Measurements from ENCODE around the gene SSR3.
A peak's percentile ranks its signal among the peaks of the same experiment; 100 is the strongest.

The SSR3 gene

DNA sequence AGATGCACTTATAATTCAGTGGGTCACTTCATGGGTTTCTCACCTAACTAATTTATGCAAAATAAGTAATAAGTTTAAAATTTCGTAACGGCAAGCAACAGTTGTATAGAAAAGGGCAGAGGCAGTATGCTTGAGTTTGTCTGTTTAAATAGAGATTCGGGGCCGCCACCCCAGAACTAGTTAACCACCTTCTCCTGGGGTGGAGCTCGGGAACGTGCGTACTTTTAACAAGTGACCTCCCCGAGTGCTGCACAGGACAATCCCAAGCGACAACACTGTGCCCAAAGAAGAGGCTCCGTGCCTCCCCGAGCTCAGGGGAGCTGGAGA, 439 bp downstream of the SSR3 start:
- DNase-seq = peak in 1 of 3 donors; percentile 3

DNA sequence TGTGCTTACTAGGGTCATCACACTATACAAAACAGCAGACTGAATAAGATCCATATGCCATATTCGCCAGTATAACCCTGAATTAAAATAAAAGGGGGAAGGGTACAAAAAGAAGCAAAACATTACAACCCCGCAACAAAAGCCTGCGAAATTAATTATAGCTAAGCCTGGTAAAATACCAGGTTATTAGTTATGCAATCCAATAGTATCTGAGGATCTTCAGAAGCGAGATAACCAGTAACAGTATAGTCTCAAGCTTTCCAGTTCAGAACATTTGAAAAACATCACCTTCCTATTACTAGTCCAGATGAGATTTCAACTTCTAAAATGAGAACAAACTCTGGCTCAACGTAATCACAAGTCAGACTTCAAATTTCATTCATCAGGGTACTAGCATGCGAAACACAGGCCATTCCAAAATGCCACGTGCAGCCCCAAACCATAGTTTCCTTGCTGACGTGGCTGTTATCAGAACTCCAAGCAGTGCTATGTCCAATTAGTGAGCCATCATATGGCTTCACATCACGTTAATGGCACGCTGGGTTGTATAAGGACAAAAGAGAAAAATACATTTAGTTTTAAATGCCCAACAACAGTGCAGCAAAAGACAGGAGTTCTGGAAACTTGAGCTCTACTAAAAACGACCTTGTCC, 1.1 kb downstream of the SSR3 start:
- no peak for DNase-seq

More for the DNA sequence above, 439 bp downstream of the SSR3 start:
- Histone ChIP-seq H3K4me3 (ENCODE audit: insufficient read depth, low read depth, low read length, poor library complexity, severe bottlenecking) (peak overlapping the region; percentile 96), H3K4me1 (ENCODE audit: control insufficient read depth, insufficient read depth, low read length, poor library complexity, severe bottlenecking) (peaks cover 5% of the 10 kb centered on the region), H3K36me3 (ENCODE audit: control insufficient read depth, insufficient read depth, low read length) (peaks cover 21% of the 10 kb centered on the region), H3K9me3 (ENCODE audit: control insufficient read depth, low read length) (no peaks in the 10 kb centered on the region), H3K27me3 (replicated peaks; ENCODE audit: control insufficient read depth, insufficient read depth, low read length, poor library complexity, severe bottlenecking) (no peaks in the 10 kb centered on the region), H3K27ac (ENCODE audit: insufficient read depth, low read length, poor library complexity, severe bottlenecking) (peak overlapping the region; percentile 85)

DNA sequence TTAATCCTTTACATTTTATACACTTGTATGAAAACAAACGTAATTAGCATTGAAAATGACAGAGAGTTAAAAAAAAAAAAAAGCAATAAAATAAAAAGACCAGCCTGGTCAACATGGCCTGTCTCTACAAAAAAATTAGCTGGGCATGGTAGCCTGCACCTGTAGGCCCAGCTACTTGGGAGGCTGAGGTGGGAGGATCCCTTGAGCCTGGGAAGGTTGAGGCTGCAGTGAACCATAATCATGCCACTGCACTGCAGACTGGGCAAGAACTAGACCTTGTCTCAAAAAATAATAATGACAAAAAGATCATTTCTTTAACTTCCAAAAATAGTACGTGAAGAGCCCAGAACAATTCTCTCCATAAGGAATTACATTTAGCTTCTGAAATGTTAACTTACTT, 1.9 kb downstream of the SSR3 start:
- Histone ChIP-seq H3K4me3 (ENCODE audit: insufficient read depth, low read depth, low read length, poor library complexity, severe bottlenecking) (no peak overlapping the region), H3K27me3 (replicated peaks; ENCODE audit: control insufficient read depth, insufficient read depth, low read length, poor library complexity, severe bottlenecking) (no peaks in the 10 kb centered on the region), H3K9me3 (ENCODE audit: control insufficient read depth, low read length) (no peaks in the 10 kb centered on the region), H3K4me1 (ENCODE audit: control insufficient read depth, insufficient read depth, low read length, poor library complexity, severe bottlenecking) (peaks cover 5% of the 10 kb centered on the region), H3K36me3 (ENCODE audit: control insufficient read depth, insufficient read depth, low read length) (peaks cover 36% of the 10 kb centered on the region), H3K27ac (ENCODE audit: insufficient read depth, low read length, poor library complexity, severe bottlenecking) (no peak overlapping the region)
- DNase-seq = no peak

More for the DNA sequence above, 1.1 kb downstream of the SSR3 start:
- H3K4me3 ChIP-seq (ENCODE audit: insufficient read depth, low read depth, low read length, poor library complexity, severe bottlenecking) = peak overlapping the region; percentile 96
- peaks cover 27% of the 10 kb centered on the region for H3K36me3 ChIP-seq (ENCODE audit: control insufficient read depth, insufficient read depth, low read length)
- H3K9me3 ChIP-seq (ENCODE audit: control insufficient read depth, low read length) = no peaks in the 10 kb centered on the region
- H3K27ac ChIP-seq (ENCODE audit: insufficient read depth, low read length, poor library complexity, severe bottlenecking) = peak overlapping the region; percentile 85
- peaks cover 5% of the 10 kb centered on the region for H3K4me1 ChIP-seq (ENCODE audit: control insufficient read depth, insufficient read depth, low read length, poor library complexity, severe bottlenecking)
- no peaks in the 10 kb centered on the region for H3K27me3 ChIP-seq (replicated peaks; ENCODE audit: control insufficient read depth, insufficient read depth, low read length, poor library complexity, severe bottlenecking)

DNA sequence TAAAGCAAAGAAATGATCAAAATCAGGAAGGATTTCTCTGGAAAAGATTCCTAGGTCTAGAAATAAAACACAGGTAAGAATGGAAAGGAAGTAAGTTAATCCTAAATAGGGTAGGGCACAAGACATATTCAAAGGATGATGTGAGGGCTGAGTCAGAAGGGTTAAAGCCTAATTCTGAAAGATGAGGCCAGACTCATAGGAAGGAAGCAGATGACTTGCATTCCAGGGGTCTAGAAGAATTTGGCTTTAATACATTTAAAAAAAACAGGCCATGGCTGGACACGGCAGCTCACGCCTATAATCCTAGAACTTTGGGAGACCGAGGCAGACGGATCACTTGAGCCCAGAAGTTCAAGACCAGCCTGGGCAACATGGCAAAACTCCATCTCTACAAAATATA, 3.2 kb downstream of the SSR3 start:
- Histone ChIP-seq H3K4me3 (ENCODE audit: insufficient read depth, low read depth, low read length, poor library complexity, severe bottlenecking) (no peak overlapping the region), H3K36me3 (ENCODE audit: control insufficient read depth, insufficient read depth, low read length) (peaks cover 47% of the 10 kb centered on the region), H3K4me1 (ENCODE audit: control insufficient read depth, insufficient read depth, low read length, poor library complexity, severe bottlenecking) (peaks cover 5% of the 10 kb centered on the region), H3K9me3 (ENCODE audit: control insufficient read depth, low read length) (no peaks in the 10 kb centered on the region), H3K27ac (ENCODE audit: insufficient read depth, low read length, poor library complexity, severe bottlenecking) (no peak overlapping the region), H3K27me3 (replicated peaks; ENCODE audit: control insufficient read depth, insufficient read depth, low read length, poor library complexity, severe bottlenecking) (no peaks in the 10 kb centered on the region)
- DNase-seq = no peak

DNA sequence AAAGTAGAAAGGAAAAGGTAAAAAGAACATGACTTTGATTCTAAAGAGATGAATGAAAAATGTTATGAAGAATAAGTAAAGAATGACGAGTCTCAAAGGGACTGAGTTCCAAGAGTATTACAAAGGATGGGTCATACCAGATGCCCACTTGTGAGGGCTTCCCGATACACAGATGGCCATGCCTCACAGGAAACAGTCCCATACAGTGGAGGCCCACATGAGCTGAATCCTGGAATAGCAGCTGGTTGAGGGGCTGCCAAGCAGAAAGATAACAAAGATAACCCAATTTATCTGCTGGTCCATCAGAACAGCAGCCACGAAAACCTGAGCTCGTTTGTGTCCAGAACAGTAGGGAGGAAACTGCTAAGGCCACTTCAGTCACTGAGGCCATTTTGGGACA, 3.7 kb downstream of the SSR3 start:
- DNase-seq = no peak
- no peaks in the 10 kb centered on the region for H3K27me3 ChIP-seq (replicated peaks; ENCODE audit: control insufficient read depth, insufficient read depth, low read length, poor library complexity, severe bottlenecking)
- peaks cover 5% of the 10 kb centered on the region for H3K4me1 ChIP-seq (ENCODE audit: control insufficient read depth, insufficient read depth, low read length, poor library complexity, severe bottlenecking)
- no peaks in the 10 kb centered on the region for H3K9me3 ChIP-seq (ENCODE audit: control insufficient read depth, low read length)
- peaks cover 52% of the 10 kb centered on the region for H3K36me3 ChIP-seq (ENCODE audit: control insufficient read depth, insufficient read depth, low read length)
- no peak overlapping the region for H3K27ac ChIP-seq (ENCODE audit: insufficient read depth, low read length, poor library complexity, severe bottlenecking)
- no peak overlapping the region for H3K4me3 ChIP-seq (ENCODE audit: insufficient read depth, low read depth, low read length, poor library complexity, severe bottlenecking)

DNA sequence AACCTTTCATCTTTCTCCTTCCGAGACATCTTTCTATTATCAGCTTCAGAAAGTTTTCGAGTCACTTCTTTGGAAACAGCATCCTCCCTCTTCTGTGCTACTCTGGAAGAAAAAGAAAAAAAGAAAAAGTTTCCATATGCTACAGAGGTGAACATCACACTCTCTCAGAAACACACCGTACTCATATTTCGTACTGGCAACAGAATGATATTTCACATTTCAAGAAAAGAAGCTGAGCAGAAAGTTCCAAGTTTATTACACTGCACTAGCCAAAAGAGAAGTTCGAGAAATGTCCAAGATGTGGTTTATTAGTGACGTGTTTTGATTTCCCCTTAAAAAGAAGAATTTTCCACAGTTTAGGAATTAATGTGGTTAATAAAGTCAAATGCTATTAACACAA, 6.0 kb downstream of the SSR3 start:
- H3K36me3 ChIP-seq (ENCODE audit: control insufficient read depth, insufficient read depth, low read length) = peaks cover 63% of the 10 kb centered on the region
- no peaks in the 10 kb centered on the region for H3K9me3 ChIP-seq (ENCODE audit: control insufficient read depth, low read length)
- no peak for DNase-seq
- H3K4me1 ChIP-seq (ENCODE audit: control insufficient read depth, insufficient read depth, low read length, poor library complexity, severe bottlenecking) = peaks cover 5% of the 10 kb centered on the region
- H3K4me3 ChIP-seq (ENCODE audit: insufficient read depth, low read depth, low read length, poor library complexity, severe bottlenecking) = no peak overlapping the region
- no peaks in the 10 kb centered on the region for H3K27me3 ChIP-seq (replicated peaks; ENCODE audit: control insufficient read depth, insufficient read depth, low read length, poor library complexity, severe bottlenecking)
- no peak overlapping the region for H3K27ac ChIP-seq (ENCODE audit: insufficient read depth, low read length, poor library complexity, severe bottlenecking)

DNA sequence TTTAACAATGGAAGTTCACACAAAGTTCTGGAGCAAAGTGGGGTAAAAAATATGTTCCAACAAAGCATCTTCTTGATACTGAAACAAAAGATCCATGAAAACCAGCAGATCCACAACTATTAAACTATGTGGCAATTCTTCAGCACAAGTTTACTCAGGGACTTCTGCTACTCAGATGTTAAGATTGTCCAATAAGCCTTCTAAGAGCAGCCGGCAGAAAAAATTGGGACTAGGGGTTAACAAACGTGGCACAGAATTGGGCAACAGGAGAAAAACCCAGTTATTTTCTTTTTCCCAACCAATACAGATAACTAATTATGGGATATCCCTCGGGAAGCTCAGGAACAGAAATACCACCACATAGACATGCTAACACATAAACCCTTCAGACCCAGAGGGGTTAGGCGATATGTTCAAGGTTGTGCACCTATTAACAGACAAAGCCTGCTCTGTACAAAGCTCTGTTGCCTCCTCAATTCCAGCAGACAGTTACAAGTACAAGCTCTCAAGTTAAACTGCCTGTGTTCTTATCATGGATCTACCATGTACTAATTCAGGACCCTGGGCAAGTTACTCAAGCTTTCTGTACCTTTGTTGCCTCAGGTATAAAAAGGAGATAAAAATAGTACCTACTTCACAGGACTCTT, 6.8 kb downstream of the SSR3 start:
- Histone ChIP-seq H3K27ac (ENCODE audit: insufficient read depth, low read length, poor library complexity, severe bottlenecking) (no peak overlapping the region), H3K36me3 (ENCODE audit: control insufficient read depth, insufficient read depth, low read length) (peaks cover 71% of the 10 kb centered on the region), H3K9me3 (ENCODE audit: control insufficient read depth, low read length) (no peaks in the 10 kb centered on the region), H3K4me1 (ENCODE audit: control insufficient read depth, insufficient read depth, low read length, poor library complexity, severe bottlenecking) (peaks cover 5% of the 10 kb centered on the region), H3K4me3 (ENCODE audit: insufficient read depth, low read depth, low read length, poor library complexity, severe bottlenecking) (no peak overlapping the region), H3K27me3 (replicated peaks; ENCODE audit: control insufficient read depth, insufficient read depth, low read length, poor library complexity, severe bottlenecking) (no peaks in the 10 kb centered on the region)
- DNase-seq = no peak

DNA sequence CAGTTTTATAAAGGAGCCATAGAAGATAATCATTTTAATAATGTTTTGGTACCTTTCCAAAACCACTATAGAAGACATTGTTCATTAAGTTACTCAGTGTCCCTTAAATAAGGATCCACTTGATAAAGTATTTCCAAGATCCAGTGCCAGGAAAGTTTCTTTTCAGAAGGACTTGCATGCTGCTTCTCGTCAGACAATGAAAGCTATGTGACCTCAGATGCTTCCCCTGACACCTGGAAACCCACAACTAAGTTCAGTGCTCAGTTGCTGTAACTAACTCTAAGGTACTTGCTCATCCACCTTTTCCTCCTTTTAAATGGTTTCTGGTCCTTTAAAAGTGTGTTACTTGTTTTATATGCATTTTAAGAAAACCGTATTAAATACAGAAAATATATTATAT, 7.3 kb downstream of the SSR3 start:
- H3K4me3 ChIP-seq (ENCODE audit: insufficient read depth, low read depth, low read length, poor library complexity, severe bottlenecking) = no peak overlapping the region
- DNase-seq = no peak
- no peaks in the 10 kb centered on the region for H3K9me3 ChIP-seq (ENCODE audit: control insufficient read depth, low read length)
- no peaks in the 10 kb centered on the region for H3K27me3 ChIP-seq (replicated peaks; ENCODE audit: control insufficient read depth, insufficient read depth, low read length, poor library complexity, severe bottlenecking)
- H3K4me1 ChIP-seq (ENCODE audit: control insufficient read depth, insufficient read depth, low read length, poor library complexity, severe bottlenecking) = no peaks in the 10 kb centered on the region
- H3K27ac ChIP-seq (ENCODE audit: insufficient read depth, low read length, poor library complexity, severe bottlenecking) = no peak overlapping the region
- H3K36me3 ChIP-seq (ENCODE audit: control insufficient read depth, insufficient read depth, low read length) = peaks cover 73% of the 10 kb centered on the region

DNA sequence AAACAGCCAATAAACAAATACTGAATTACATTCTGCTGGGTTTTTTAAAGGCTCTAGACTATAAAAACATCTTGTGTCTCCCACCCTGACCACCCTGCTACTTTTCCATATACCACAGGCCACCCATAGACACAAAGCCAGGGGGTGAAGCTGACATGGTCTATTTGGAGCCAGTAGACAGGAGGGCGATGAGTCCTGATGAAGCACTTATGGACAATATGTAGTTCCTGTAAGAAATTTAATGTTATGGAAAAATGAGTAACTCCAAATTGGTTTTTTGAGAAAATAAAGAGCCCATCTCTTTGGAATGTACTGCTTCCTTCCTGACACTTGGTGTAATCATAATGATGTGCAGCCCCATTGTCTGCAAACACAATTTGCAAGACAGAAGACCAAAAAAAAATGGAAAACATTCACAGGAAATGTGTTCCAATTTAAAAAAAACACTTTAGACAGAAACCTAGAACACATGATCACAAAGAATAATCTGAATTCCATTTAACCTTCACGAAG, 11.8 kb downstream of the SSR3 start:
- H3K4me1 ChIP-seq (ENCODE audit: control insufficient read depth, insufficient read depth, low read length, poor library complexity, severe bottlenecking) = no peaks in the 10 kb centered on the region
- H3K9me3 ChIP-seq (ENCODE audit: control insufficient read depth, low read length) = no peaks in the 10 kb centered on the region
- no peaks in the 10 kb centered on the region for H3K27me3 ChIP-seq (replicated peaks; ENCODE audit: control insufficient read depth, insufficient read depth, low read length, poor library complexity, severe bottlenecking)
- H3K36me3 ChIP-seq (ENCODE audit: control insufficient read depth, insufficient read depth, low read length) = peaks cover 60% of the 10 kb centered on the region
- no peak for DNase-seq
- H3K27ac ChIP-seq (ENCODE audit: insufficient read depth, low read length, poor library complexity, severe bottlenecking) = no peak overlapping the region
- H3K4me3 ChIP-seq (ENCODE audit: insufficient read depth, low read depth, low read length, poor library complexity, severe bottlenecking) = no peak overlapping the region

Measured in effector memory CD4-positive, alpha-beta T cell (primary cell).